ENCODE results near the gene ELSPBP1. TPM values are rescaled to one million over a fixed set of nuclear protein-coding genes. Genes with fewer than 3 reads are reported as not detected.

Gene ELSPBP1
- total and polyA plus RNA-seq, 2 donors (not counting 3 experiments of a cell fraction or from before 2014, with no cell fraction given), result not detected

DNA sequence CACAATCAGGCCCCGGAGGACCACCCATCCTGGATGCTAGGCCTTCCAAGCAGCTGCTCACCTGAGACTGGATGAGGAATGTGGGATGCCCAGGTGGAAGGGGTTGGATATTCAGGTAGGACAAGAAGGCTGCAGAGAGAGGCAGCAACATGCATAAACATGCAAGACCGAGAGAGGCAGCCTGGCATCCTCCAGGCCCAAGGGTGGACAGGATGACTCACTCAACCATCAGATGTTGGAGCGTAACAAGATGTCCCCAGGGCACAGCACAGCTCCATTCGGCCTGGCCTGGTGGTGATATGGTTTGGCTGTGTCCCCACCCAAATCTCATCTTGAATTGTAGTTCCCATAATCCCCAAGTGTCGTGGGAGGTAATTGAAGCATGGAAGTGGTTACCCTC is 59.4 kb downstream of the ELSPBP1 start:
- no peaks in the 10 kb centered on the region for H4K20me1 ChIP-seq (replicated peaks; ENCODE audit: control insufficient read depth, extremely low read depth, insufficient read depth, low read length)
- no peak for DNase-seq (ENCODE audit: low read depth, low spot score)
- H3K27ac ChIP-seq (ENCODE audit: insufficient read depth, low read depth, low read length), result no peak overlapping the region
- intact Hi-C loops (cut with micrococcal nuclease), result no loop called here
- H3K4me2 ChIP-seq (ENCODE audit: insufficient read depth, low read length), result no peak overlapping the region
- no TSS peak for BruUV-seq (replicated peaks)
- no peak overlapping the region for H3K9ac ChIP-seq (replicated peaks; ENCODE audit: extremely low read depth, insufficient read depth, low read length)
- no peaks in the 10 kb centered on the region for H3K27me3 ChIP-seq (ENCODE audit: control insufficient read depth in 2 of 2, insufficient read depth in 2 of 2, low read length in 2 of 2)
- ChIA-PET CTCF (no interaction called here), POLR2A (no interaction called here)
- no peaks in the 10 kb centered on the region for H3K9me3 ChIP-seq (replicated peaks; ENCODE audit: control insufficient read depth, insufficient read depth, low read length)
- H3K9me1 ChIP-seq (replicated peaks; ENCODE audit: control insufficient read depth, extremely low read depth, insufficient read depth, low read length), result no peaks in the 10 kb centered on the region
- H2AFZ ChIP-seq (ENCODE audit: low read depth, low read length), result no peak overlapping the region
- dilution Hi-C loops (cut with MboI; ENCODE audit: extremely low pct_ligation_motif_present, low sequenced_read_pairs), result no loop called here
- H3K4me3 ChIP-seq (replicated peaks in 1 of 3; ENCODE audit: insufficient read depth in 1 of 3, low read depth in 1 of 3, low read length in 3 of 3), result no peak overlapping the region
- TF ChIP-seq, protein P1, sequence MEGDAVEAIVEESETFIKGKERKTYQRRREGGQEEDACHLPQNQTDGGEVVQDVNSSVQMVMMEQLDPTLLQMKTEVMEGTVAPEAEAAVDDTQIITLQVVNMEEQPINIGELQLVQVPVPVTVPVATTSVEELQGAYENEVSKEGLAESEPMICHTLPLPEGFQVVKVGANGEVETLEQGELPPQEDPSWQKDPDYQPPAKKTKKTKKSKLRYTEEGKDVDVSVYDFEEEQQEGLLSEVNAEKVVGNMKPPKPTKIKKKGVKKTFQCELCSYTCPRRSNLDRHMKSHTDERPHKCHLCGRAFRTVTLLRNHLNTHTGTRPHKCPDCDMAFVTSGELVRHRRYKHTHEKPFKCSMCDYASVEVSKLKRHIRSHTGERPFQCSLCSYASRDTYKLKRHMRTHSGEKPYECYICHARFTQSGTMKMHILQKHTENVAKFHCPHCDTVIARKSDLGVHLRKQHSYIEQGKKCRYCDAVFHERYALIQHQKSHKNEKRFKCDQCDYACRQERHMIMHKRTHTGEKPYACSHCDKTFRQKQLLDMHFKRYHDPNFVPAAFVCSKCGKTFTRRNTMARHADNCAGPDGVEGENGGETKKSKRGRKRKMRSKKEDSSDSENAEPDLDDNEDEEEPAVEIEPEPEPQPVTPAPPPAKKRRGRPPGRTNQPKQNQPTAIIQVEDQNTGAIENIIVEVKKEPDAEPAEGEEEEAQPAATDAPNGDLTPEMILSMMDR (IDR thresholded peaks at IDR 0.05; ENCODE audit: extremely low read depth in 1 of 2, insufficient read depth in 1 of 2, low read depth in 1 of 2, low read length in 2 of 2), result no peak
- no peak for TF ChIP-seq FOS (IDR thresholded peaks at IDR 0.05; ENCODE audit: borderline replicate concordance, insufficient read depth, low read length)
- TF ChIP-seq POLR2A (IDR thresholded peaks at IDR 0.05; ENCODE audit: low read depth, low read length), result no peak
- no peak for TF ChIP-seq MYC (IDR thresholded peaks at IDR 0.05; ENCODE audit: low read depth, low read length)
- TF ChIP-seq GATA2 (IDR thresholded peaks at IDR 0.05; ENCODE audit: insufficient read depth, insufficient read length, low read depth, low read length), result no peak
- TF ChIP-seq EZH2 (IDR thresholded peaks at IDR 0.05; ENCODE audit: borderline replicate concordance, low read depth, low read length, severe bottlenecking), result no peak
- no peak for TF ChIP-seq POLR2AphosphoS5 (IDR thresholded peaks at IDR 0.05; ENCODE audit: insufficient read depth, low read depth, low read length)
- TF ChIP-seq, protein P2, sequence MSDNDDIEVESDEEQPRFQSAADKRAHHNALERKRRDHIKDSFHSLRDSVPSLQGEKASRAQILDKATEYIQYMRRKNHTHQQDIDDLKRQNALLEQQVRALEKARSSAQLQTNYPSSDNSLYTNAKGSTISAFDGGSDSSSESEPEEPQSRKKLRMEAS (IDR thresholded peaks at IDR 0.05; ENCODE audit: insufficient read depth, insufficient read length), result no peak
- TF ChIP-seq JUN (IDR thresholded peaks at IDR 0.05; ENCODE audit: borderline replicate concordance, insufficient read depth, insufficient read length, low read depth), result no peak
- no peaks in the 10 kb centered on the region for H3K36me3 ChIP-seq (ENCODE audit: control insufficient read depth in 2 of 2, extremely low read depth in 1 of 2, insufficient read depth in 2 of 2, low read length in 2 of 2)
- no peaks in the 10 kb centered on the region for H3K79me2 ChIP-seq (ENCODE audit: control insufficient read depth, insufficient read depth, low read length)
- no peak for FAIRE-seq
- H3K4me1 ChIP-seq (ENCODE audit: control insufficient read depth, extremely low read depth, insufficient read depth, low read length), result no peaks in the 10 kb centered on the region

Measured in endothelial cell of umbilical vein (primary cell).